ENCODE data around the gene FANCL.
"Not testable (repeated sequence)": the region's sequence is repeated elsewhere in the genome, so short reads cannot be mapped to it uniquely, and the experiment has no call there.

DNA sequence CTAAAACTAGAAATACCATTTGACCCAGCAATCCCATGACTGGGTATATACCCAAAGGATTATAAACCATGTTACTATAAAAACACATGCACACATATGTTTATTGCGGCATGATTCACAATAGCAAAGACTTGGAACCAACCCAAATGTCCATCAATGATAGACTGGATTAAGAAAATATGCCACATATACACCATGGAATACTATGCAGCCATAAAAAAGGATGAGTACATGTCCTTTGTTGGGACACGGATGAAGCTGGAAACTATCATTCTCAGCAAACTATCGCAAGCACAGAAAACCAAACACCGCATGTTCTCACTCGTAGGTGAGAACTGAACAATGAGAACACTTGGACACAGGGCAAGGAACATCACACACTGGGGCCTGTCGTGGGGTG, 54.1 kb downstream of the FANCL start:
- TF ChIP-seq, protein P1, sequence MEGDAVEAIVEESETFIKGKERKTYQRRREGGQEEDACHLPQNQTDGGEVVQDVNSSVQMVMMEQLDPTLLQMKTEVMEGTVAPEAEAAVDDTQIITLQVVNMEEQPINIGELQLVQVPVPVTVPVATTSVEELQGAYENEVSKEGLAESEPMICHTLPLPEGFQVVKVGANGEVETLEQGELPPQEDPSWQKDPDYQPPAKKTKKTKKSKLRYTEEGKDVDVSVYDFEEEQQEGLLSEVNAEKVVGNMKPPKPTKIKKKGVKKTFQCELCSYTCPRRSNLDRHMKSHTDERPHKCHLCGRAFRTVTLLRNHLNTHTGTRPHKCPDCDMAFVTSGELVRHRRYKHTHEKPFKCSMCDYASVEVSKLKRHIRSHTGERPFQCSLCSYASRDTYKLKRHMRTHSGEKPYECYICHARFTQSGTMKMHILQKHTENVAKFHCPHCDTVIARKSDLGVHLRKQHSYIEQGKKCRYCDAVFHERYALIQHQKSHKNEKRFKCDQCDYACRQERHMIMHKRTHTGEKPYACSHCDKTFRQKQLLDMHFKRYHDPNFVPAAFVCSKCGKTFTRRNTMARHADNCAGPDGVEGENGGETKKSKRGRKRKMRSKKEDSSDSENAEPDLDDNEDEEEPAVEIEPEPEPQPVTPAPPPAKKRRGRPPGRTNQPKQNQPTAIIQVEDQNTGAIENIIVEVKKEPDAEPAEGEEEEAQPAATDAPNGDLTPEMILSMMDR (IDR thresholded peaks at IDR 0.05; ENCODE audit: insufficient read depth, low read length): not testable (repeated sequence)
- not testable (repeated sequence) for TF ChIP-seq POLR2AphosphoS5 (IDR thresholded peaks at IDR 0.05; ENCODE audit: low read depth); GABPA (IDR thresholded peaks at IDR 0.05; ENCODE audit: low read depth); SPI1 (IDR thresholded peaks at IDR 0.05; ENCODE audit: borderline replicate concordance, low read depth)
- TF ChIP-seq, protein P2, sequence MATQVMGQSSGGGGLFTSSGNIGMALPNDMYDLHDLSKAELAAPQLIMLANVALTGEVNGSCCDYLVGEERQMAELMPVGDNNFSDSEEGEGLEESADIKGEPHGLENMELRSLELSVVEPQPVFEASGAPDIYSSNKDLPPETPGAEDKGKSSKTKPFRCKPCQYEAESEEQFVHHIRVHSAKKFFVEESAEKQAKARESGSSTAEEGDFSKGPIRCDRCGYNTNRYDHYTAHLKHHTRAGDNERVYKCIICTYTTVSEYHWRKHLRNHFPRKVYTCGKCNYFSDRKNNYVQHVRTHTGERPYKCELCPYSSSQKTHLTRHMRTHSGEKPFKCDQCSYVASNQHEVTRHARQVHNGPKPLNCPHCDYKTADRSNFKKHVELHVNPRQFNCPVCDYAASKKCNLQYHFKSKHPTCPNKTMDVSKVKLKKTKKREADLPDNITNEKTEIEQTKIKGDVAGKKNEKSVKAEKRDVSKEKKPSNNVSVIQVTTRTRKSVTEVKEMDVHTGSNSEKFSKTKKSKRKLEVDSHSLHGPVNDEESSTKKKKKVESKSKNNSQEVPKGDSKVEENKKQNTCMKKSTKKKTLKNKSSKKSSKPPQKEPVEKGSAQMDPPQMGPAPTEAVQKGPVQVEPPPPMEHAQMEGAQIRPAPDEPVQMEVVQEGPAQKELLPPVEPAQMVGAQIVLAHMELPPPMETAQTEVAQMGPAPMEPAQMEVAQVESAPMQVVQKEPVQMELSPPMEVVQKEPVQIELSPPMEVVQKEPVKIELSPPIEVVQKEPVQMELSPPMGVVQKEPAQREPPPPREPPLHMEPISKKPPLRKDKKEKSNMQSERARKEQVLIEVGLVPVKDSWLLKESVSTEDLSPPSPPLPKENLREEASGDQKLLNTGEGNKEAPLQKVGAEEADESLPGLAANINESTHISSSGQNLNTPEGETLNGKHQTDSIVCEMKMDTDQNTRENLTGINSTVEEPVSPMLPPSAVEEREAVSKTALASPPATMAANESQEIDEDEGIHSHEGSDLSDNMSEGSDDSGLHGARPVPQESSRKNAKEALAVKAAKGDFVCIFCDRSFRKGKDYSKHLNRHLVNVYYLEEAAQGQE (IDR thresholded peaks at IDR 0.05; ENCODE audit: insufficient replicate concordance, low read depth): not testable (repeated sequence)

Measured in HL-60 (cell line).